Stimulated activated CD4-positive, alpha-beta T cell treated with anti-CD3 and anti-CD28 coated beads, Interleukin-15, amount 100 ng/mL, for 48 hours (primary cell): ENCODE data around the gene GPR179.
A peak's percentile ranks its signal among the peaks of the same experiment; 100 is the strongest.
"Not testable (repeated sequence)": the region's sequence is repeated elsewhere in the genome, so short reads cannot be mapped to it uniquely, and the experiment has no call there.

Experiments used
- DNase-seq, 2 donors: peaks; one replicate each; pipeline ENCODE4 v3.0.0-alpha.2; 2020; ENCODE audit warnings: low read depth in 2 of 2

Gene GPR179

GRCh38 chr17:38324772-38325171, 19.0 kb downstream of the GPR179 start:
- no peak for DNase-seq

DNA sequence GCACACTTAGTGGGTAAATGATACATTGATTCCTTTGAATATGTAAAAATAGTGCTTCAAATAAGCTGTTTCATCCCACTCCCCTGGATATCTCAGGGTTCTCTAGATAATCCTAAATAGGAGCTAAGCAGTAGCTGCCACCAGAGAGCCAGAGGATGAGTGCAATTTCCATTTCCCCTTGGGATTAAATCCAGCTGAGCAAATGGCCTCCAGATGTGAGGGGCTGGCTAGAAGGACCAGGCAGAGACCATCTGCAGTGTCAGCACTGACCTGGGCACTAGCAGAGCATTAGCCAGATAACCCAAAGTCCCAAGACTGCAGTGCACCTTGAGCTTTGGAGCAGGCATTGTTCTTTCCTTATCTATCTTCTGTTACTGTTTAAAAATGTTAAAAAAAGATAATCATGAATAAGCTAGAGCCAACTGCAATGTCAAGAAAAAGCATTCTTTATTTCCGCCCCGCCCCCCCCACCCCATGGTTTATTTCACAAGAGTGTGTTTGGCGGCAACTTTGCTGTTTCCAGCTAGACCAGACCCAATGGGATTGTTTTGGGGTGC, 19.5 kb downstream of the GPR179 start:
- no peak for DNase-seq

GRCh38 chr17:38322897-38323296, 20.9 kb downstream of the GPR179 start:
- no peak for DNase-seq

GRCh38 chr17:38322156-38322779, 21.5 kb downstream of the GPR179 start:
- peak; percentile 49 to 70 for DNase-seq

DNA sequence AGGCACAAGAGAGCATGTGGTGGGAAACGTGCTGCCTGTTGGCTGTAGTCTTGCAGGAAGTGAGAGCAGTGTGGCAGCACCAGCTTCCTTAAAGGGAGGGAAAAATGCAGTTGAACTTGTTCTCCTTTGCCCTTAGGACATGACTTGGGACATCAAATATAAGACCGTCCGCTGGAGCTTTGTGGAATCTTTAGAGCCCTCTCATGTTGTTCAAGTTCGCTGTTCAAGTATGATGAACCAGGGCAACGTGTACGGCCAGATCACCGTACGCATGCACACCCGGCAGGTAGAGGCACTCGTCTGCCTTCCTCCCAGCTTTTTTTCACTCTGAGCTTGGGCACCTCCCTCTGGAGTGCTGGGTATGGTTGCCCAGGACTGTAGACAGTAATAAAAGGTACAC, 23.3 kb downstream of the GPR179 start:
- DNase-seq, result no peak

GRCh38 chr17:38317081-38317480, 26.7 kb downstream of the GPR179 start:
- no peak for DNase-seq

- DNase-seq, result no peak
Observed at GRCh38 chr17:38315497-38315896, 28.3 kb downstream of the GPR179 start.

DNA sequence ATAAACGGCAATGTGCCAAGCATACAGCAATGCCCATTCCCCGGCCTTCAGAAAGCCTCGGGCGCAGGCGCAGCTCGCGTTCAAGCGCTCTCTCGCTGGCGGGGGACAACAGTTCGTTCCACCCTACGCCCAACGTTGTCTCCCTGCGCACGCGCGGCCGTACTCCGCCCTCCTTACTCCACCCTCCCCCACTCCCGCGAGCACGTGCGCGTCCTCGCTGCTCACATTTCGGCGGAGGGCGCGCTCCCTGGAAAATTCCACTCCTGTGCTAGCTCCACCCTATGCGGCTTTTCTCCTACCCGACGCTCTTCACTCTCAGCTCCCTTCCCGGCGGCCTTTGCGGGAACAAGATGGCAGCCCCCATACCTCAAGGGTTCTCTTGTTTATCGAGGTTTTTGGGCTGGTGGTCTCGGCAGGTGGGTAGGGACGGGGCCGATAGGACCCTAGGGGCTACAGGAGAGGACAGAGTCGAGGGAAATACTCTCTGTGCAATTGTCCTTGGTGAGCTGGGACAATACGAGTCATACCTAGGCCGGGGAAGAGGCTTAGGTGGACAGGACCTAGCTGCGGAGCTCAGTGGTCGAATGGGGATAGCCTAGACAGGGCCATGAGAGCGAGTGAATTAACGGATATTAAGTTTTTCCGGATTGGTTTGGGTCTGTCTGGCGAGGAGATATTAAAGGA, 46.8 kb downstream of the GPR179 start, which contains the start of gene MRPL45:
Gene MRPL45, plus strand, starts transcription at position 335 of the 684 bp plus-strand sequence. Its CDS starts 16 bp downstream, at position 351.
- peak; percentile 95 to 96 for DNase-seq

DNA sequence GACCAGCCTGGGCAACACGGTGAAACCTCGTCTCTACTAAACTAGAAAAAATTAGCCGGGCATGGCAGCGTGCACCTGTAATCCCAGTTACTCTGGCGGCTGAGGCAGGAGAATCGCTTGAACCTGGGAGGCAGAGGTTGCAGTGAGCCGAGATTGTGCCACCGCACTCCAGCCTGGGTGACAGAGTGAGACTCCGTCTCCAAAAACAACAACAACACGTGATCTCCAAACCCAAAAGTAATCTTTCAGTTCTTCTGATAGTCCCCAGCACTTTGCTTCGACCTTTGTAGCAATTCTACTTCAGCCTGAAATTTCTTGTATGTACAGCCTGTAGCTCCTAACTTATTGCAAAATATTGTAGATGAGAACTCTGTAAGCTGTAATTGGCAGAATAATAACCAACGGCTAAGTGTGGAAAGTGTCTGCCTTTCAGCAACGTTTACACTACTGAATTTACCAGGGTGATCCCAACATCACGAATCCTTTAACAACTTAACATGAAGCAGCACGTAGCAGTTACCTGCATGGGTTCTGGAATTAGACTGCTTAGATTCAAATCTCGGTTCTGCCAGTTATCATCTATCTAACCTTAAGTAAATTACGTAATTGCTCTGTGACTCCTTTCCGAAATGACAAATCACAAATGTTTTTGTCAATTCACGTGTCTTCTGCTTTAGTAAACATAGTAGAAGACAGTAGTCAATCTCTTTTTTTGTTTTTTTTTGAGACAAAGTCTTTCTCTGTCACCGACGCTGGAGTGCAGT, 48.0 kb downstream of the GPR179 start:
- not testable (repeated sequence) for DNase-seq

DNA sequence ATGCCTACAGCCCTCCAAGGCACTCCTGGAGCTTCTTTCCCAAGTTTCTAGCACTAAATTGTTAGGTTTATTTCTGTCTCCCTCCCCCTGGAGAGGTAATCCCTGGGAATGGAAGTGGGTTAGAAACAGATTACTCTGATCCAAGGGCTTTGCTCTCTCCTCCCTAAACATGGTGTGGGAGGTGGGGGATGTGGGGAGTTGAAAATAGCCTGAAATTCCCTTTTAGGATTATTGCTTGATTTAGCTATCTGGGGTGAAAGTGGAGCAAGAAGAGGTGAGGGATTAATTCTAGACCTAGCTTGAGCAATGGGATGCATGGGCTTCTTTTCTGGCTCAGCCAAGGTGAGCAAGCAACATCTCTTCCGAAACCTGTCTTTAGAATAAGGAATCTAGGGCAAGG, 54.0 kb downstream of the GPR179 start:
- not testable (repeated sequence) for DNase-seq

DNA sequence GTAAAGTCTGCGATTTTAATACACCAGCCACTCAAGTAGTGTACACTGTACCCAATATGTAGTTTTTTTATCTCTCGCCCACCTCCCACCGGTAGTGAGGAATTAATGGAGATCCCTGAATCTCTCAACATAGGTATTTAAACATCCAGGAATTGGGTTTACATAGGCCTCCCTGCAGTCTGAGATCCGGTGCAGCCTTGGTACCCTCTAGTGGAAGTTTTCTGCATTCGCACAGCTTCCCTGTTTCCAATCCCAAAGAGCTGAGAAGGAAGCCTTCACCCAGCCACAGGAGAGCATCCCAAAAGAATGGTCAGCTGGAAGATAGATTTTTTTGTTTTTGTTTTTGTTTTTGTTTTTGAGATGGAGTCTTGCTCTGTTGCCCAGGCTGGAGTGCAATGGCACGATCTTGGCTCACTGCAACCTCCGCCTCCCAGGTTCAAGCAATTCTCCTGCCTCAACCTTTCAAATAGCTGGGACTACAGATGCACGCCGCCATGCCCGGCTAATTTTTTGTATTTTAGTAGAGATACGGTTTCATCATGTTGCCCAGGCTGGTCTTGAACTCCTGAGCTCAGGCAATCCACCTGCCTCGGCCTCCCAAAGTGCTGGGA, 55.4 kb downstream of the GPR179 start:
- DNase-seq, result not testable (repeated sequence)

- DNase-seq, result peak in 1 of 2 donors; percentile 13
Observed at GRCh38 chr17:38286501-38287091, 57.2 kb downstream of the GPR179 start.

DNA sequence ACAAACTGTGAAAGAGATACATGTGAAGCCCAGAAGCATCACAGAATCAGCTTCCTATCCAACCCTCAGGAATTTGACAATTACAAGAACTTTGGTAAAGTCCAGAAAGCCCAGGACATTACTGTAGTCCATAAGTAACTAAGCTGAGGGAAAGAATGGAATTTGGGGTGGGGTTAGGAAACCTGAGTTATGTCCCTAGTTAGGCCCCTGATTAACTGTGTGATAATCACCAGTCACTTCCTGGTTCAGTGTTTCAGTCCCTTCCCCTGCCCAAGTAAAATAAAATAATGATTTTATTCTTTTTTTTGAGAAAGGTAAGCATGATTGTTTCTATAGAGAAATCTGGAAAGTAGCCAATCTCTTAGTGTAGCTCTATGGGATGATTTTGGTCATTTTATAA, 57.8 kb downstream of the GPR179 start:
- DNase-seq, result not testable (repeated sequence)
